Suppressor macrophage treated with lipopolysaccharide for 1 hour (primary cell): ENCODE data around the gene F11R.
"Not testable (repeated sequence)": the region's sequence is repeated elsewhere in the genome, so short reads cannot be mapped to it uniquely, and the experiment has no call there.

Source experiments
- DNase-seq, 3 donors: peaks; one replicate each; pipeline ENCODE4 v3.0.0-alpha.2; 2020 to 2022

The F11R gene

GRCh38 chr1:161020509-161021164 is at the start of gene F11R:
Gene F11R, minus strand, starts transcription at chr1:161021152. Its CDS starts 79 bp downstream, at chr1:161021073.
- DNase-seq: peak; percentile 47 to 72 (median 55)

- DNase-seq: peak; percentile 67 to 76 (median 68)
These were observed 48.8 kb upstream of the F11R start, which contains the start of gene ARHGAP30 for GRCh38 chr1:161069731-161070270. Gene ARHGAP30, minus strand, starts transcription at chr1:161069891. Its CDS starts 267 bp downstream, at chr1:161069624.

GRCh38 chr1:161069241-161069640 is 48.3 kb upstream of the F11R start:
- no peak for DNase-seq

GRCh38 chr1:161068306-161069234 is 47.6 kb upstream of the F11R start:
- peak; percentile 93 to 95 (median 94) for DNase-seq

- DNase-seq: no peak
These were observed 45.7 kb upstream of the F11R start for GRCh38 chr1:161066694-161067093.

GRCh38 chr1:161065681-161066080 is 44.7 kb upstream of the F11R start:
- DNase-seq: not testable (repeated sequence)

- DNase-seq: not testable (repeated sequence)
These were observed 43.0 kb upstream of the F11R start for GRCh38 chr1:161063936-161064335.

- no peak for DNase-seq
These were observed 40.5 kb upstream of the F11R start for GRCh38 chr1:161061419-161061818.

GRCh38 chr1:161059293-161059692 is 38.3 kb upstream of the F11R start:
- no peak for DNase-seq

- DNase-seq: no peak
These were observed 33.9 kb upstream of the F11R start for GRCh38 chr1:161054805-161055204.

- DNase-seq: no peak
These were observed 33.3 kb upstream of the F11R start for GRCh38 chr1:161054232-161054631.

- peak; percentile 17 to 33 (median 20) for DNase-seq
These were observed 31.9 kb upstream of the F11R start for GRCh38 chr1:161052899-161053298.

- DNase-seq: no peak
These were observed 30.3 kb upstream of the F11R start for GRCh38 chr1:161051219-161051618.

- DNase-seq: no peak
These were observed 28.2 kb upstream of the F11R start for GRCh38 chr1:161048949-161049722.

- DNase-seq: no peak
These were observed 26.8 kb upstream of the F11R start for GRCh38 chr1:161047436-161048420.

- peak; percentile 68 to 89 (median 77) for DNase-seq
These were observed 25.8 kb upstream of the F11R start for GRCh38 chr1:161046605-161047228.

- DNase-seq: peak; percentile 95 to 97 (median 97)
These were observed 25.0 kb upstream of the F11R start, which contains the start of gene USF1 for GRCh38 chr1:161045736-161046604. Gene USF1, minus strand, starts transcription at chr1:161045977. Its CDS starts 2,702 bp downstream, at chr1:161043275.

GRCh38 chr1:161044908-161045735 is 24.2 kb upstream of the F11R start:
- DNase-seq: peak; percentile 81 to 89 (median 82)

- peak in 1 of 3 donors; percentile 17 for DNase-seq
These were observed 23.6 kb upstream of the F11R start for GRCh38 chr1:161044535-161044907.
